ENCODE results near the gene KDM4B.
"Not testable (repeated sequence)": the region's sequence is repeated elsewhere in the genome, so short reads cannot be mapped to it uniquely, and the experiment has no call there.

Gene KDM4B

DNA sequence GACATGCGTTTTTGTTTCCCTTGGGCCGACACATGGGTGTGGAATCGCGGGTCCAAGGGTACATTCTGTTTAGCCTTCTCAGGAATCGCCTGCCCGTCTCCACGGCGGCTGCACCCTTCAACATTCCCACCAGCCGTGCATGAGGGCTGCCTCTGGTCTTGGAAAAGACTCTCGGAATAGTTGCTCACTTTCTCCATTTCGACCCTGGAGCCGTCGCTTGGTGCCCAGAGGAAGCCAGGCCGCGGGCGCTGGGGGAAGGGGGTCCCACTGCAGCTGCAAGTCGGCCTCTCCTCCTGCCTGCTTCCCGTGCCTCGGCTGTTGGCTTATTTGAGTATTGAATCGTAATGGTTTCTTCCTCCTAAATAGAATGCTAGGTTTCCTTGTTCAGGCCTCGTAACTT lies 51.5 kb downstream of the KDM4B start:
- H3K4me1 ChIP-seq (ENCODE audit: control insufficient read depth, insufficient read depth, low read length) = no peaks in the 10 kb centered on the region
- no peaks in the 10 kb centered on the region for H3K27me3 ChIP-seq (ENCODE audit: control insufficient read depth, insufficient read depth, low read length)
- H3K9me3 ChIP-seq (ENCODE audit: control insufficient read depth, insufficient read depth, low read length) = no peaks in the 10 kb centered on the region
- H3K9ac ChIP-seq (ENCODE audit: low read depth, low read length) = no peak overlapping the region
- peaks cover 15% of the 10 kb centered on the region for H3K36me3 ChIP-seq (ENCODE audit: control insufficient read depth, insufficient read depth, low read length)
- no peak overlapping the region for H3K4me3 ChIP-seq (ENCODE audit: low read depth, low read length)

GRCh38 chr19:5021046-5021445 lies 52.1 kb downstream of the KDM4B start:
- Histone ChIP-seq H3K4me3 (ENCODE audit: low read depth, low read length) (no peak overlapping the region), H3K4me1 (ENCODE audit: control insufficient read depth, insufficient read depth, low read length) (no peaks in the 10 kb centered on the region), H3K27me3 (ENCODE audit: control insufficient read depth, insufficient read depth, low read length) (no peaks in the 10 kb centered on the region), H3K9me3 (ENCODE audit: control insufficient read depth, insufficient read depth, low read length) (no peaks in the 10 kb centered on the region), H3K36me3 (ENCODE audit: control insufficient read depth, insufficient read depth, low read length) (peaks cover 14% of the 10 kb centered on the region), H3K9ac (ENCODE audit: low read depth, low read length) (no peak overlapping the region)

GRCh38 chr19:5022066-5022860 lies 53.4 kb downstream of the KDM4B start:
- Histone ChIP-seq H3K36me3 (ENCODE audit: control insufficient read depth, insufficient read depth, low read length) (peaks cover 8% of the 10 kb centered on the region), H3K4me1 (ENCODE audit: control insufficient read depth, insufficient read depth, low read length) (no peaks in the 10 kb centered on the region), H3K27me3 (ENCODE audit: control insufficient read depth, insufficient read depth, low read length) (no peaks in the 10 kb centered on the region), H3K9ac (ENCODE audit: low read depth, low read length) (peak overlapping the region; percentile 54), H3K4me3 (ENCODE audit: low read depth, low read length) (no peak overlapping the region), H3K9me3 (ENCODE audit: control insufficient read depth, insufficient read depth, low read length) (no peaks in the 10 kb centered on the region)

GRCh38 chr19:5023128-5023571 lies 54.2 kb downstream of the KDM4B start:
- H3K9ac ChIP-seq (ENCODE audit: low read depth, low read length) = no peak overlapping the region
- H3K9me3 ChIP-seq (ENCODE audit: control insufficient read depth, insufficient read depth, low read length) = no peaks in the 10 kb centered on the region

DNA sequence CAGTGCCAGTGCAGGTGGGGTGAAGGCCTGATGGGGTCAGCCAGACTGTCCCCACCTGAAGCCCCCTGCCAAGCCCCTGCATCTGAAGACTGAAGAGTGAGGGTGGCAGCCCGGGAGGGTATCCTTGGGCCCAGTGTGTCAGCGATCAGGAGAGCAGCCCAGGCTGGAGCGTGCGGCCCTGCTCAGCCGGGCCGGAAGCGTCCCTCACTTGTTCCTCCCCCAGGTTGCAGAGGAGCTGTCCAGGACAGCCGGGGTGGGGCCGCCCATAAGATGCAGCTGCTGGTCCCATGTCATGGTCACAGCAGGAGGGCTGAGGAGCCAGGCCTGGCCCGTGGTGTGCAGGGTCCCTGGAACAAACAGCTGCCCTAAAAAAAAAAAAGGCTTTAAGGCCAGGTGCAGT lies 55.4 kb downstream of the KDM4B start:
- Histone ChIP-seq H3K4me1 (ENCODE audit: control insufficient read depth, insufficient read depth, low read length) (no peaks in the 10 kb centered on the region), H3K27me3 (ENCODE audit: control insufficient read depth, insufficient read depth, low read length) (no peaks in the 10 kb centered on the region), H3K4me3 (ENCODE audit: low read depth, low read length) (no peak overlapping the region), H3K9ac (ENCODE audit: low read depth, low read length) (no peak overlapping the region), H3K9me3 (ENCODE audit: control insufficient read depth, insufficient read depth, low read length) (no peaks in the 10 kb centered on the region), H3K36me3 (ENCODE audit: control insufficient read depth, insufficient read depth, low read length) (no peaks in the 10 kb centered on the region)

More at GRCh38 chr19:5023128-5023571, 54.2 kb downstream of the KDM4B start:
- Histone ChIP-seq H3K36me3 (ENCODE audit: control insufficient read depth, insufficient read depth, low read length) (peaks cover 7% of the 10 kb centered on the region), H3K4me1 (ENCODE audit: control insufficient read depth, insufficient read depth, low read length) (no peaks in the 10 kb centered on the region), H3K4me3 (ENCODE audit: low read depth, low read length) (no peak overlapping the region), H3K27me3 (ENCODE audit: control insufficient read depth, insufficient read depth, low read length) (no peaks in the 10 kb centered on the region)

- no peak overlapping the region for H3K9ac ChIP-seq (ENCODE audit: low read depth, low read length)
- H3K4me3 ChIP-seq (ENCODE audit: low read depth, low read length) = no peak overlapping the region
- H3K4me1 ChIP-seq (ENCODE audit: control insufficient read depth, insufficient read depth, low read length) = no peaks in the 10 kb centered on the region
- H3K27me3 ChIP-seq (ENCODE audit: control insufficient read depth, insufficient read depth, low read length) = no peaks in the 10 kb centered on the region
- H3K36me3 ChIP-seq (ENCODE audit: control insufficient read depth, insufficient read depth, low read length) = no peaks in the 10 kb centered on the region
- H3K9me3 ChIP-seq (ENCODE audit: control insufficient read depth, insufficient read depth, low read length) = no peaks in the 10 kb centered on the region
Measured at GRCh38 chr19:5025027-5025426, 56.1 kb downstream of the KDM4B start.

DNA sequence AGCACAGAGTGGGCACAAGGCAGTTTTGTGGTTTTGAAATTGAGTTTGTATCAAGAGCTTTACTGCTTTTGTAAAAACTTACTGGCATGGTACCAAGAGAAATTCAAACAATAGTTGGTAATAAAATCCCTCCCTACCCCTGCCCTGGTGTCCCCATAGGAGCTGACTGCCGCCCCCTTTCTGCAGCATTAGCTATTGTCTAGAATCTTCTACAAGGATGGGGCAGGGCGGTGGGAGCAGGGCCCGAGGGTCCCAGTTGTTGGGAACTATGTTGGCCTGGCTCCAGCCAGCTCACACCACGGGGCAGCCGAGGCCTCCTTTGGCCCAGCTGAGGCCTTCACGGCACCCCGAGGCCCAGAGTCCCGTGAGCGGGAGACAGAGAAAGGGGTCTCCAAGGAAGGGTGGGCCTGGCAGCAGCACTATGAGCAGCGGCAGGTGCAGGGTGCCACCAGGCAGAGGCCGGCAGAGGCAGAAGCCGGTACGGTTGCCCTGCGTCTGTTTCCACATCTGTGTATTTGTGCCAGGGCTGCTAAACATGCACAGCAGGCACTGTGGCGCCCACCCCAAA lies 57.9 kb downstream of the KDM4B start:
- H3K4me3 ChIP-seq (ENCODE audit: low read depth, low read length) = no peak overlapping the region
- no peaks in the 10 kb centered on the region for H3K9me3 ChIP-seq (ENCODE audit: control insufficient read depth, insufficient read depth, low read length)
- no peaks in the 10 kb centered on the region for H3K36me3 ChIP-seq (ENCODE audit: control insufficient read depth, insufficient read depth, low read length)
- H3K9ac ChIP-seq (ENCODE audit: low read depth, low read length) = no peak overlapping the region
- no peaks in the 10 kb centered on the region for H3K27me3 ChIP-seq (ENCODE audit: control insufficient read depth, insufficient read depth, low read length)
- H3K4me1 ChIP-seq (ENCODE audit: control insufficient read depth, insufficient read depth, low read length) = no peaks in the 10 kb centered on the region

DNA sequence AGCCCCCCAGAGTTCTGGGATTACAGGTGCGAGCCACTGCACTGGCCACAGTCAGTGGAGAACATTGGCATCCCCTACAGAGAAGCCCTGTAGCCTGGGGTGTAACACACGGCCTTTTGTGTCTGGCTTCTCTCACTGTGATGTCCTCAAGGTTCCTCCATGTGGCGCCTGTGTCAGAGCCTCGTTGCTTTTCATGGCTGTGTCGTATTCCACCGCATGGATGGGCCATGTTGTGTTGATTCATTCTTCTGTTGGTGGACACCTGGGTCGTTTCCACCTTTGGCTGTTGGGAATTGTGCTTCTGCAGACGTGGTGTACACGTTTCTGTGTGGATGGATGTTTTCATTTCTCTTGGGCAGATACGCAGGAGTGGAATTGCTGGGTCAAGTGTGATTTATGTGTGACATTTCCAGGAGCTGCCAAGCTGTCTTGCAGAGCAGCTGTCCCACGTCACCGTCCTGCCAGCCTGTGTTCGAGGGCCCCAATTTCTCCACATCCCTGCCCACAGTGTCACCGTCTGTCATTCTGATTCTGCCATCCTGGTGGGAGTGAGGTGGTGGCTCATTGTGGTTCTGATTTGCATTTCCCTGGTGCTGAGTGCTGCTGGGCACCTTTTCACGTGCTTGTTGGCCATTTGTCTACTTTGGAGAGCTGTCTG lies 59.4 kb downstream of the KDM4B start:
- Histone ChIP-seq H3K4me1 (ENCODE audit: control insufficient read depth, insufficient read depth, low read length) (no peaks in the 10 kb centered on the region), H3K9me3 (ENCODE audit: control insufficient read depth, insufficient read depth, low read length) (no peaks in the 10 kb centered on the region), H3K4me3 (ENCODE audit: low read depth, low read length) (no peak overlapping the region), H3K27me3 (ENCODE audit: control insufficient read depth, insufficient read depth, low read length) (no peaks in the 10 kb centered on the region), H3K9ac (ENCODE audit: low read depth, low read length) (no peak overlapping the region), H3K36me3 (ENCODE audit: control insufficient read depth, insufficient read depth, low read length) (peaks cover 8% of the 10 kb centered on the region)

GRCh38 chr19:5029596-5029995 lies 60.7 kb downstream of the KDM4B start:
- H3K36me3 ChIP-seq (ENCODE audit: control insufficient read depth, insufficient read depth, low read length) = peaks cover 11% of the 10 kb centered on the region
- H3K27me3 ChIP-seq (ENCODE audit: control insufficient read depth, insufficient read depth, low read length); H3K9me3 ChIP-seq (ENCODE audit: control insufficient read depth, insufficient read depth, low read length); H3K4me3 ChIP-seq (ENCODE audit: low read depth, low read length); H3K9ac ChIP-seq (ENCODE audit: low read depth, low read length); H3K4me1 ChIP-seq (ENCODE audit: control insufficient read depth, insufficient read depth, low read length): not testable (repeated sequence)

- Histone ChIP-seq H3K4me3 (ENCODE audit: low read depth, low read length) (no peak overlapping the region), H3K27me3 (ENCODE audit: control insufficient read depth, insufficient read depth, low read length) (no peaks in the 10 kb centered on the region), H3K36me3 (ENCODE audit: control insufficient read depth, insufficient read depth, low read length) (peaks cover 11% of the 10 kb centered on the region), H3K9me3 (ENCODE audit: control insufficient read depth, insufficient read depth, low read length) (no peaks in the 10 kb centered on the region), H3K4me1 (ENCODE audit: control insufficient read depth, insufficient read depth, low read length) (no peaks in the 10 kb centered on the region), H3K9ac (ENCODE audit: low read depth, low read length) (no peak overlapping the region)
Measured at GRCh38 chr19:5030136-5030820, 61.4 kb downstream of the KDM4B start.

DNA sequence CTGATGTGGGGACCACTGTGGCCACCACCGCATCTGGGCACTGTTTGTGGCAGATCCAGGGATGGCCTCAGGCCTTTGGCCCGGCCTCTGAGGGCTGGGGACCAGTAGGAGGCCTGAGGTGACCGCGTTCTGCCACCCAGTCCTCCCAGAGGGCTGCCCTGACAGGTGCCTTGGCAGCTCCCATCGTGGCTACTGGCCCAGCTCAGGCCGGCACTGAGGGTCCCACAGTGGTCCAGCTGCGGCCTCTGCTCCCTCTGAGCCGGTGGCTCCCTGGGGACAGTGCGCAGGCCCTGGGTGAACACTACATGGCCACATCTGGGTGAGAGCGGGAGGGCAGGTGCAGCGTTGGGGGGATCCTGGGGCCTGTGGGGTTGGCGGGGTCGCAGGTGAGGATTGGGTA lies 61.9 kb downstream of the KDM4B start:
- H3K4me1 ChIP-seq (ENCODE audit: control insufficient read depth, insufficient read depth, low read length) = no peaks in the 10 kb centered on the region
- H3K27me3 ChIP-seq (ENCODE audit: control insufficient read depth, insufficient read depth, low read length) = no peaks in the 10 kb centered on the region
- H3K4me3 ChIP-seq (ENCODE audit: low read depth, low read length) = no peak overlapping the region
- peaks cover 11% of the 10 kb centered on the region for H3K36me3 ChIP-seq (ENCODE audit: control insufficient read depth, insufficient read depth, low read length)
- H3K9me3 ChIP-seq (ENCODE audit: control insufficient read depth, insufficient read depth, low read length) = no peaks in the 10 kb centered on the region
- no peak overlapping the region for H3K9ac ChIP-seq (ENCODE audit: low read depth, low read length)
